Measurements from ENCODE around the gene ZNF335. TPM values are rescaled to one million over a fixed set of nuclear protein-coding genes. Genes with fewer than 3 reads are reported as not detected.
A peak's percentile ranks its signal among the peaks of the same experiment; 100 is the strongest.

ZNF335 gene
- total and polyA plus RNA-seq, 2 of the 13 experiments (the other 11 are each of a cell fraction or from before 2014, with no cell fraction given): 9.7 to 13.7 TPM

DNA sequence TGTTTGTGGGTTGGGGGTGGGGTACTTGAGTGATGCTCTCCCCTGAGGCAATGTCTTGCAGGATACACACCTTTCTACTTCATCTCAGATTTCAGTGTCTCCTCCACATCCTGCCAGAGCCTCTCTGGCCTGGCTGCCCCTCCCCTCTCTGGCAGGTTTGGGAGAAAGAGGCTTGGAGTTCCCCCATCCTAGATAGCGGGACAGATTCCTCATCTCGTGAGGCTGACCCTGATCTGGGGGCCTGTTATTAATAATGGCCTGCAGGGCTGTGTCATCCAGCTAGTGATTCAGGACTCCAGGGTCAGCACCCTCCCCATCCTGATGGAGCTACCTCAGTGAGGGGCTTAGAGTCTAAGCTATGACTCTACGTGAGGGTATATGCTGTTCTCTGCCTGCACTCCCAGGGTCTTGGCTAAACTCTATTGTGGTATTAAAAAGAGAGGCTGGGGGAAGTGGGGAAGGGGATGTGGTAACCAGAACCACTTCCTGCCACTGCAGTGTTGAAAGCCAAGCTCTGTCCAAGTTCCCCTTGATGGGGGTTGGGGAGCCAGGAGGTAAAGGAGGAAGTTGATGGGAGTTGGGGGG lies 33.0 kb upstream of the ZNF335 start:
- Histone ChIP-seq H3K79me2 (ENCODE audit: insufficient read depth, low read length) (no peaks in the 10 kb centered on the region), H3K4me2 (ENCODE audit: low read depth, low read length) (no peak overlapping the region), H3K27ac (ENCODE audit: extremely low read length, insufficient read depth, low read length) (no peak overlapping the region), H3K9me3 (ENCODE audit: low read length) (no peaks in the 10 kb centered on the region), H3K27me3 (ENCODE audit: control insufficient read depth in 1 of 2, insufficient read depth in 2 of 2, low read length in 2 of 2) (peaks cover 16 to 83% of the 10 kb centered on the region in 2 experiments; a peak in 4 of 5 replicates), H2AFZ (ENCODE audit: low read length) (no peak overlapping the region), H3K36me3 (replicated peaks in 1 of 2; ENCODE audit: control insufficient read depth in 1 of 2, insufficient read depth in 2 of 2, low read length in 2 of 2) (no peaks in the 10 kb centered on the region), H4K20me1 (ENCODE audit: insufficient read depth, low read length) (no peaks in the 10 kb centered on the region), H3K4me3 (replicated peaks in 1 of 3; ENCODE audit: insufficient read depth in 1 of 3, low read depth in 2 of 3, low read length in 3 of 3) (no peak overlapping the region), H3K9ac (ENCODE audit: insufficient read depth, low read depth, low read length) (no peak overlapping the region), H3K4me1 (ENCODE audit: insufficient read depth, low read length) (no peaks in the 10 kb centered on the region)
- FAIRE-seq: no peak
- 12% methylated on average over 3 of the region's 3 CpGs for WGBS (ENCODE audit: low lambda C conversion rate)
- in situ Hi-C loops (cut with HindIII; ENCODE audit: extremely low pct_ligation_motif_present, low pct_unique_long_range_greater_than_20kb): no loop called here
- POLR2A ChIA-PET: no interaction called here
- no peak for ATAC-seq
- intact Hi-C loops (cut with micrococcal nuclease; ENCODE audit: unreplicated experiment): no loop called here
- CTCF ChIA-PET (ENCODE audit: low intra/inter-chr PET ratio, low total read pairs): no interaction called here
- no TSS peak for BruUV-seq (replicated peaks)
- DNase-seq (ENCODE audit: low spot score): no peak
- TF ChIP-seq, protein P1, sequence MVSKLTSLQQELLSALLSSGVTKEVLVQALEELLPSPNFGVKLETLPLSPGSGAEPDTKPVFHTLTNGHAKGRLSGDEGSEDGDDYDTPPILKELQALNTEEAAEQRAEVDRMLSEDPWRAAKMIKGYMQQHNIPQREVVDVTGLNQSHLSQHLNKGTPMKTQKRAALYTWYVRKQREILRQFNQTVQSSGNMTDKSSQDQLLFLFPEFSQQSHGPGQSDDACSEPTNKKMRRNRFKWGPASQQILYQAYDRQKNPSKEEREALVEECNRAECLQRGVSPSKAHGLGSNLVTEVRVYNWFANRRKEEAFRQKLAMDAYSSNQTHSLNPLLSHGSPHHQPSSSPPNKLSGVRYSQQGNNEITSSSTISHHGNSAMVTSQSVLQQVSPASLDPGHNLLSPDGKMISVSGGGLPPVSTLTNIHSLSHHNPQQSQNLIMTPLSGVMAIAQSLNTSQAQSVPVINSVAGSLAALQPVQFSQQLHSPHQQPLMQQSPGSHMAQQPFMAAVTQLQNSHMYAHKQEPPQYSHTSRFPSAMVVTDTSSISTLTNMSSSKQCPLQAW (CRISPR knock-in tag; IDR thresholded peaks at IDR 0.05): no peak
- TF ChIP-seq ZNF570 (CRISPR knock-in tag; IDR thresholded peaks at IDR 0.05; ENCODE audit: borderline replicate concordance) (no peak), CBX5 (CRISPR knock-in tag; IDR thresholded peaks at IDR 0.05; ENCODE audit: borderline replicate concordance) (no peak), NFE2 (CRISPR knock-in tag; IDR thresholded peaks at IDR 0.05) (no peak), ZNF124 (CRISPR knock-in tag; IDR thresholded peaks at IDR 0.05) (no peak)

DNA sequence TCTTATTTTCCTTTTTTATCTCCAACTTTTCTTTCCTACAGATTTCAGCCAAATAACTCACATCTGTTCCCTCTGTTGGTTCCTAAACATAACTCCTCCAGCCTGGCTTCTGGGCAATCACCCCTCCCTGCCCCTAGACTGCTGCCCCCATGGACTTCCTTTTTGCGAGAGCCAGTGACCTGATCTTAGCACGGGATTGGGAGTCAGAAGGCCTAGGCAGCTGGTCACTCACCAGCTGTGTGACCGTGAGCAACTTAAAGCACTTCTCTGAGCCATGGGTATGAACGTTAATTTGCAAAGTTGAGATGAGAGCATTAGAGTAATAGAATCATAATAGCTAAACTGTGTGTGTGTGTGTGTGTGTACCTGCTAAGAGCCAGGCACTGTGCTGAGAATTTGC lies 32.2 kb upstream of the ZNF335 start:
- Histone ChIP-seq H2AFZ (ENCODE audit: low read length) (no peak overlapping the region), H4K20me1 (ENCODE audit: insufficient read depth, low read length) (no peaks in the 10 kb centered on the region), H3K27ac (ENCODE audit: extremely low read length, insufficient read depth, low read length) (no peak overlapping the region), H3K4me3 (replicated peaks in 1 of 3; ENCODE audit: insufficient read depth in 1 of 3, low read depth in 2 of 3, low read length in 3 of 3) (no peak overlapping the region), H3K9me3 (ENCODE audit: low read length) (no peaks in the 10 kb centered on the region), H3K4me2 (ENCODE audit: low read depth, low read length) (no peak overlapping the region), H3K79me2 (ENCODE audit: insufficient read depth, low read length) (no peaks in the 10 kb centered on the region), H3K36me3 (replicated peaks in 1 of 2; ENCODE audit: control insufficient read depth in 1 of 2, insufficient read depth in 2 of 2, low read length in 2 of 2) (no peaks in the 10 kb centered on the region), H3K4me1 (ENCODE audit: insufficient read depth, low read length) (no peaks in the 10 kb centered on the region), H3K9ac (ENCODE audit: insufficient read depth, low read depth, low read length) (no peak overlapping the region), H3K27me3 (ENCODE audit: control insufficient read depth in 1 of 2, insufficient read depth in 2 of 2, low read length in 2 of 2) (peaks cover 11 to 78% of the 10 kb centered on the region in 2 experiments; a peak in 4 of 5 replicates)
- ChIA-PET CTCF (ENCODE audit: low intra/inter-chr PET ratio, low total read pairs) (no interaction called here), POLR2A (no interaction called here)
- no peak for FAIRE-seq
- no peak for DNase-seq (ENCODE audit: low spot score)
- 9% methylated on average over 4 of the region's 4 CpGs for WGBS (ENCODE audit: low lambda C conversion rate)
- no peak for ATAC-seq
- in situ Hi-C loops (cut with HindIII; ENCODE audit: extremely low pct_ligation_motif_present, low pct_unique_long_range_greater_than_20kb) (no loop called here), intact Hi-C loops (cut with micrococcal nuclease; ENCODE audit: unreplicated experiment) (no loop called here)
- no TSS peak for BruUV-seq (replicated peaks)
- TF ChIP-seq ZNF768 (CRISPR knock-in tag; IDR thresholded peaks at IDR 0.05) (peak; percentile 65), SCMH1 (CRISPR knock-in tag; IDR thresholded peaks at IDR 0.05; ENCODE audit: borderline replicate concordance) (no peak)

Measured in HepG2 (cell line).